GM10266 (cell line): ENCODE results near the gene PROCA1.

Experiments used
- DNase-seq: peaks from one replicate; pipeline ENCODE4 v3.0.0; 2012; ENCODE audit errors: extremely low spot score
- CTCF ChIP-seq: IDR thresholded peaks from 2 replicates; pipeline ENCODE4 v1.5.1; 2012; ENCODE audit warnings: mild to moderate bottlenecking, low read depth; ENCODE audit not compliant: control insufficient read depth, insufficient read depth; ENCODE audit errors: missing control alignments

PROCA1 gene

DNA sequence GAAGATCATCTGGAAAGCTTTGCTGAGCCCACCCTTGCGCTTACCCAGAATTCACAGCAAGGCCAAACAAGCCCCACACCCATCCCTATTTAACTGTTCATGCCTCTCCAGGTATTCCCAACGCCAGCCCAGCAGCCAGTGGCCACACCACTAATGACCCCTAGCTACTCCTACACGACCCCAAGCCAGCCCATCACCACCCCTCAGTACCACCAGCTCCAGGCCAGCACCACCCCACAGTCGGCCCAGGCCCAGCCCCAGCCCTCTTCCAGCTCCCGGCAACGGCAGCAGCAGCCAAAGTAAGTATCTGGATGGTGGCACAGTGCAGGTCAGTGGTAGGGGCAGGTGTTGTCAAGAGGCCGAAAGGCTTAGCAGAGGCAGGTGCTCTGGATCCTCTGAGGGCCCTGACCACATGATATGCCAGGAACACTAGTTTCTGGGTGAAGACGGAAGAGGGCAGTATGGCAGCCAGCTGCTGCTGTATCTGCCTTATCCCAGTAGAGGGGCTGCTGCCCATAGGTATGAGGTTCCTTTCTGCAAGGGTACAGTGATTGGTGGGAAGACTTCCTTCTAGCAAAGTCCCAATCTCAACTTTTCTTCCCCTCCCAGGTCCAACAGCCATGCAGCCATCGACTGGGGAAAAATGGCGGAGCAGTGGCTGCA is 10.7 kb downstream of the PROCA1 start:
- no peak for DNase-seq
- TF ChIP-seq CTCF = no peak

- no peak for DNase-seq
- TF ChIP-seq CTCF = no peak
Observed at GRCh38 chr17:28700278-28700677, 11.4 kb downstream of the PROCA1 start.

- TF ChIP-seq CTCF = no peak
- no peak for DNase-seq
Observed at GRCh38 chr17:28698253-28698941, 13.3 kb downstream of the PROCA1 start.

DNA sequence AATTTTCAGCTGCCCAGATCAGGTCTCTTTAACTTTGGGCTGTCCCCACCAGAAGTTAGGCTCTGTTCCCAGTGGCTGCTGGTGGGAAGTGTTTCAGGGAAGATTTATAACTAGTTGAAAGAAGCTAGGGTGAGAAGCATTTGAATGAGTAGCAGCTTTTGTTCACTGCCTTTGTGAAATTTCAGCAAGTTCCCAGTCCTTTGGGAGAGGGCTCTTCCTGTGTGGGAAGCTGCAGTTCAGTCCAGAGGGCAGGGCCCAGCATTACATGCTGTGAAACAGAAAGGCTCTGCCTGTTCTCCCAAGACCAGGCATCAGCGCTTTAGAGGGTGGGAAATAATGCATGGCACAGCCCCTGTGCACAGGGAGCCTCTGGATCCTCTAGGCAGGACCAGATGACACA is 17.8 kb downstream of the PROCA1 start:
- TF ChIP-seq CTCF = no peak

DNA sequence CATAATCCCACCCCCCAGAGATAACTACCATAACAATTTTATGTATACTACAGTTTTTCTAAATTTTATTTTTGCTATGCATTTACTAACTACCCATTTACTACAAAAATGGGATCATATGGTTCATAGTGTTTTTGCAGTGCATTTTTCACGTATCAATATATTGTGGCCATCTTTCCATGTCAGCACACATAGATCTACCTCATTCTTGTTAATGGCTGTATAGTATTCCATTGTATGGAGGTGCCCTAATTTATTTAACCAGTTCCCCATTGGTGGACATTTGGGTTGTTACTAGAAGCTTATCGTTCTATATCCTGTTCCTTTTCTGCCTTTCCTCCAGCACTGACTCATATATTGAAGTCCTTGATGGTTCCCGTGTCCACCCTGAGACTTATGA is 22.7 kb downstream of the PROCA1 start:
- DNase-seq = no peak
- TF ChIP-seq CTCF = no peak

More for the DNA sequence above, 17.8 kb downstream of the PROCA1 start:
- no peak for DNase-seq

DNA sequence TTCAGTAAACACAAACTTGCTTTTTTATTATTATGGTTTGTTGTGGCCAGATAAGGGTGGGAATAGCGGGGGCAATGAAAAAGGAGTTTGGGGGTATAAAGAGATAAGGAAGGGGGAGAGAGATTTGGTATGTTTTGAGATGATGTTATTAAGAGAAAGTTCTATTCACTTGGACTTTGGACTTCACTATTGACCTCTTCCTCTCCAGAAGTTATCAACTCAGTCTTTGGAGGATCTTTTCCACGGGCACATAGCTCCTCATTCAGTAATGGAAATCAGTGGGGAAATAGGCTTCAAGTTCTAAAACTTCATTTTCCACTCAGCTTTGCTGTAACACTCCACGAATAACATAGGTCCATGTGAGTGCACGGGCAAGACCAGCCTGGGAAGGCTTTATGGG is 23.2 kb downstream of the PROCA1 start:
- DNase-seq = no peak
- no peak for TF ChIP-seq CTCF

GRCh38 chr17:28686296-28686695 is 25.4 kb downstream of the PROCA1 start:
- TF ChIP-seq CTCF = no peak
- DNase-seq = no peak
